HEK293 (cell line): Measurements from ENCODE around the gene GRIK4.

Experiments
- CTCF ChIA-PET: fragments of 350-600 bp; formaldehyde crosslinking; extraction: SDS; loops from one replicate; lab custom pipeline; 2021; ENCODE audit warnings: antibody characterized with exemption; lab: Yijun Ruan, JAX
- POLR2A ChIA-PET: fragments of 300-600 bp; formaldehyde crosslinking; extraction: SDS; loops from one replicate; lab custom pipeline; 2020; ENCODE audit warnings: antibody characterized with exemption, inconsistent platforms; lab: Yijun Ruan, JAX
- H3K27ac ChIP-seq: fragments of 200-500 bp; sonication (Bioruptor generic); 2 replicates; pipeline ENCODE4 v1.5.1; 2014; ENCODE audit warnings: low read depth, low read length, control low read depth, inconsistent platforms; ENCODE audit errors: extremely low read depth
- H3K36me3 ChIP-seq, 2 experiments: fragments of 200-500 bp in 1 of 2; sonication (Bioruptor generic) in 1 of 2; 1 replicate in 1 of 2; 2 replicates in 1 of 2; pipeline ENCODE4 v1.5.1; 2014 to 2017; ENCODE audit warnings: inconsistent platforms in 2 of 2, low read length in 2 of 2; ENCODE audit not compliant: control insufficient read depth in 2 of 2, insufficient read depth in 1 of 2
- H3K4me1 ChIP-seq: fragments of 200-500 bp; sonication (Bioruptor generic); 2 replicates; pipeline ENCODE4 v1.5.1; 2014; ENCODE audit warnings: mild to moderate bottlenecking, low read length, inconsistent platforms; ENCODE audit not compliant: control insufficient read depth, insufficient read depth
- H3K4me3 ChIP-seq: 2 replicates; pipeline ENCODE4 v1.5.1; 2011; ENCODE audit warnings: low read depth, mild to moderate bottlenecking, control low read depth, low read length, moderate library complexity
- H3K9me3 ChIP-seq: fragments of 200-500 bp; sonication (Bioruptor generic); 2 replicates; pipeline ENCODE4 v1.5.1; 2014; ENCODE audit warnings: low read depth, low read length, inconsistent platforms; ENCODE audit not compliant: control insufficient read depth, insufficient read depth
- KLF10 ChIP-seq: fragments of 450-650 bp; IDR thresholded peaks from 2 replicates; pipeline ENCODE4 v1.5.1; 2018; ENCODE audit warnings: missing biosample characterization, mild to moderate bottlenecking, missing genetic modification characterization
- KLF16 ChIP-seq: fragments of 450-650 bp; formaldehyde crosslinking; IDR thresholded peaks from 2 replicates; pipeline ENCODE4 v1.5.1; 2017; ENCODE audit warnings: missing biosample characterization, missing genetic modification characterization
- MYNN ChIP-seq: fragments of 450-650 bp; formaldehyde crosslinking; IDR thresholded peaks from 2 replicates; pipeline ENCODE4 v1.5.1; 2016; ENCODE audit warnings: missing biosample characterization, missing genetic modification characterization, borderline replicate concordance
- REPIN1 ChIP-seq: fragments of 450-650 bp; formaldehyde crosslinking; IDR thresholded peaks from 2 replicates; pipeline ENCODE4 v1.5.1; 2017; ENCODE audit warnings: missing biosample characterization, missing genetic modification characterization, low read depth
- ZBTB20 ChIP-seq: fragments of 450-650 bp; formaldehyde crosslinking; IDR thresholded peaks from 2 replicates; pipeline ENCODE4 v1.5.1; 2016; ENCODE audit warnings: missing biosample characterization, missing genetic modification characterization
- ZNF169 ChIP-seq: fragments of 450-650 bp; formaldehyde crosslinking; IDR thresholded peaks from 2 replicates; pipeline ENCODE4 v1.5.1; 2016; ENCODE audit warnings: missing biosample characterization, missing genetic modification characterization
- ZNF184 ChIP-seq: fragments of 450-650 bp; IDR thresholded peaks from 2 replicates; pipeline ENCODE4 v1.5.1; 2018; ENCODE audit warnings: missing biosample characterization, mild to moderate bottlenecking, missing genetic modification characterization
- ZNF2 ChIP-seq: fragments of 450-650 bp; formaldehyde crosslinking; IDR thresholded peaks from 2 replicates; pipeline ENCODE4 v1.5.1; 2016; ENCODE audit warnings: missing biosample characterization, missing genetic modification characterization
- ZNF37A ChIP-seq: fragments of 450-650 bp; IDR thresholded peaks from 2 replicates; pipeline ENCODE4 v1.5.1; 2018; ENCODE audit warnings: missing biosample characterization, missing genetic modification characterization
- ZNF416 ChIP-seq: fragments of 450-650 bp; formaldehyde crosslinking; IDR thresholded peaks from 2 replicates; pipeline ENCODE4 v1.5.1; 2016; ENCODE audit warnings: missing biosample characterization, missing genetic modification characterization
- ZNF514 ChIP-seq: fragments of 450-650 bp; formaldehyde crosslinking; IDR thresholded peaks from 2 replicates; pipeline ENCODE4 v1.5.1; 2016; ENCODE audit warnings: missing biosample characterization, missing genetic modification characterization
- ZNF560 ChIP-seq: fragments of 450-650 bp; formaldehyde crosslinking; IDR thresholded peaks from 2 replicates; pipeline ENCODE4 v1.5.1; 2017; ENCODE audit warnings: missing biosample characterization, missing genetic modification characterization, borderline replicate concordance
- ZNF571 ChIP-seq: fragments of 450-650 bp; formaldehyde crosslinking; IDR thresholded peaks from 2 replicates; pipeline ENCODE4 v1.5.0; 2017; ENCODE audit warnings: missing biosample characterization, missing genetic modification characterization
- ZNF624 ChIP-seq: fragments of 450-650 bp; formaldehyde crosslinking; IDR thresholded peaks from 2 replicates; pipeline ENCODE4 v1.5.1; 2017; ENCODE audit warnings: missing biosample characterization, missing genetic modification characterization
- ZNF626 ChIP-seq: fragments of 450-650 bp; sonication (Bioruptor Pico); formaldehyde crosslinking; IDR thresholded peaks from 2 replicates; pipeline ENCODE4 v1.5.1; 2018; ENCODE audit warnings: missing biosample characterization, missing genetic modification characterization, inconsistent platforms
- ZNF629 ChIP-seq: fragments of 450-650 bp; formaldehyde crosslinking; IDR thresholded peaks from 2 replicates; pipeline ENCODE4 v1.5.1; 2017; ENCODE audit warnings: missing biosample characterization, missing genetic modification characterization
- ZNF670 ChIP-seq: fragments of 450-650 bp; formaldehyde crosslinking; IDR thresholded peaks from 2 replicates; pipeline ENCODE4 v1.5.1; 2016; ENCODE audit warnings: missing biosample characterization, missing genetic modification characterization, low read depth
- ZNF677 ChIP-seq: fragments of 450-650 bp; IDR thresholded peaks from 2 replicates; pipeline ENCODE4 v1.5.0; 2018; ENCODE audit warnings: missing biosample characterization, mild to moderate bottlenecking, missing genetic modification characterization, moderate library complexity
- ZNF707 ChIP-seq: fragments of 450-650 bp; formaldehyde crosslinking; IDR thresholded peaks from 2 replicates; pipeline ENCODE4 v1.5.1; 2016; ENCODE audit warnings: missing biosample characterization, missing genetic modification characterization
- TF ChIP-seq, protein P1 (sequence below): fragments of 450-650 bp; formaldehyde crosslinking; IDR thresholded peaks from 2 replicates; pipeline ENCODE4 v1.5.1; 2017; ENCODE audit warnings: missing biosample characterization, missing genetic modification characterization
- TF ChIP-seq, protein P2 (sequence below): fragments of 450-650 bp; formaldehyde crosslinking; IDR thresholded peaks from 2 replicates; pipeline ENCODE4 v1.5.0; 2017; ENCODE audit warnings: missing biosample characterization, missing genetic modification characterization, borderline replicate concordance
- TF ChIP-seq, protein P3 (sequence below): fragments of 450-650 bp; formaldehyde crosslinking; IDR thresholded peaks from 2 replicates; pipeline ENCODE4 v1.5.1; 2017; ENCODE audit warnings: missing biosample characterization, mild to moderate bottlenecking, missing genetic modification characterization, moderate library complexity
- TF ChIP-seq, protein P4 (sequence below): fragments of 450-650 bp; formaldehyde crosslinking; IDR thresholded peaks from 2 replicates; pipeline ENCODE4 v1.5.1; 2016; ENCODE audit warnings: missing biosample characterization, missing genetic modification characterization
- TF ChIP-seq, protein P5 (sequence below): fragments of 450-650 bp; formaldehyde crosslinking; IDR thresholded peaks from 2 replicates; pipeline ENCODE4 v1.5.1; 2016; ENCODE audit warnings: missing biosample characterization, missing genetic modification characterization

Gene GRIK4

DNA sequence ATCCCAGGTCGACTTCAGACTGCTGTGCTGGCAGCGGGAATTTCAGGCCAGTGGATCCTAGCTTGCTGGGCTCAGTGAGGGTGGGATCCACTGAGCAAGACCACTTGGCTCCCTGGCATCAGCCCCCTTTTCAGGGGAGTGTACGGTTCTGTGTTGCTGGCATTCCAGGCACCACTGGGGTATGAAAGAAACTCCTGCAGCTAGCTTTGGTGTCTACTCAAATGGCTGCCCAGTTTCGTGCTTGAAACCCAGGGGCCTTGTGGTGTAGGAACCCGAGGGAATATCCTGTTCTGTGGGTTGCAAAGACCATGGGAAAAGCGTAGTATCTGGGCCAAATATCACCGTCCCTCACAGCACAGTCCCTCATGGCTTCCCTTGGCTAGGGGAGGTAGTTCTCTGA, 254.8 kb downstream of the GRIK4 start:
- CTCF ChIA-PET: interaction anchor here (0.7 kb wide), 1 partner anchor 482 kb away, joined by 3 read pairs; no protein-coding TSS in a partner anchor
- Histone ChIP-seq H3K4me1 (no peaks in the 10 kb centered on the region), H3K36me3 (no peaks in the 10 kb centered on the region), H3K4me3 (no peak overlapping the region), H3K27ac (no peak overlapping the region), H3K9me3 (no peaks in the 10 kb centered on the region)
- TF ChIP-seq ZNF677 (no peak), ZNF560 (no peak), MYNN (tag by site-specific recombination) (no peak), KLF10 (tag by site-specific recombination) (no peak), ZNF624 (tag by site-specific recombination) (no peak), ZNF670 (no peak), ZNF37A (no peak), ZNF707 (tag by site-specific recombination) (no peak), ZNF626 (tag by site-specific recombination) (no peak), ZNF514 (tag by site-specific recombination) (no peak), ZNF184 (tag by site-specific recombination) (no peak)
- TF ChIP-seq, protein P1, sequence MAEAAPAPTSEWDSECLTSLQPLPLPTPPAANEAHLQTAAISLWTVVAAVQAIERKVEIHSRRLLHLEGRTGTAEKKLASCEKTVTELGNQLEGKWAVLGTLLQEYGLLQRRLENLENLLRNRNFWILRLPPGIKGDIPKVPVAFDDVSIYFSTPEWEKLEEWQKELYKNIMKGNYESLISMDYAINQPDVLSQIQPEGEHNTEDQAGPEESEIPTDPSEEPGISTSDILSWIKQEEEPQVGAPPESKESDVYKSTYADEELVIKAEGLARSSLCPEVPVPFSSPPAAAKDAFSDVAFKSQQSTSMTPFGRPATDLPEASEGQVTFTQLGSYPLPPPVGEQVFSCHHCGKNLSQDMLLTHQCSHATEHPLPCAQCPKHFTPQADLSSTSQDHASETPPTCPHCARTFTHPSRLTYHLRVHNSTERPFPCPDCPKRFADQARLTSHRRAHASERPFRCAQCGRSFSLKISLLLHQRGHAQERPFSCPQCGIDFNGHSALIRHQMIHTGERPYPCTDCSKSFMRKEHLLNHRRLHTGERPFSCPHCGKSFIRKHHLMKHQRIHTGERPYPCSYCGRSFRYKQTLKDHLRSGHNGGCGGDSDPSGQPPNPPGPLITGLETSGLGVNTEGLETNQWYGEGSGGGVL: no peak
- TF ChIP-seq, protein P2, sequence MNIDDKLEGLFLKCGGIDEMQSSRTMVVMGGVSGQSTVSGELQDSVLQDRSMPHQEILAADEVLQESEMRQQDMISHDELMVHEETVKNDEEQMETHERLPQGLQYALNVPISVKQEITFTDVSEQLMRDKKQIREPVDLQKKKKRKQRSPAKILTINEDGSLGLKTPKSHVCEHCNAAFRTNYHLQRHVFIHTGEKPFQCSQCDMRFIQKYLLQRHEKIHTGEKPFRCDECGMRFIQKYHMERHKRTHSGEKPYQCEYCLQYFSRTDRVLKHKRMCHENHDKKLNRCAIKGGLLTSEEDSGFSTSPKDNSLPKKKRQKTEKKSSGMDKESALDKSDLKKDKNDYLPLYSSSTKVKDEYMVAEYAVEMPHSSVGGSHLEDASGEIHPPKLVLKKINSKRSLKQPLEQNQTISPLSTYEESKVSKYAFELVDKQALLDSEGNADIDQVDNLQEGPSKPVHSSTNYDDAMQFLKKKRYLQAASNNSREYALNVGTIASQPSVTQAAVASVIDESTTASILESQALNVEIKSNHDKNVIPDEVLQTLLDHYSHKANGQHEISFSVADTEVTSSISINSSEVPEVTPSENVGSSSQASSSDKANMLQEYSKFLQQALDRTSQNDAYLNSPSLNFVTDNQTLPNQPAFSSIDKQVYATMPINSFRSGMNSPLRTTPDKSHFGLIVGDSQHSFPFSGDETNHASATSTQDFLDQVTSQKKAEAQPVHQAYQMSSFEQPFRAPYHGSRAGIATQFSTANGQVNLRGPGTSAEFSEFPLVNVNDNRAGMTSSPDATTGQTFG (tag by site-specific recombination): no peak
- TF ChIP-seq, protein P3, sequence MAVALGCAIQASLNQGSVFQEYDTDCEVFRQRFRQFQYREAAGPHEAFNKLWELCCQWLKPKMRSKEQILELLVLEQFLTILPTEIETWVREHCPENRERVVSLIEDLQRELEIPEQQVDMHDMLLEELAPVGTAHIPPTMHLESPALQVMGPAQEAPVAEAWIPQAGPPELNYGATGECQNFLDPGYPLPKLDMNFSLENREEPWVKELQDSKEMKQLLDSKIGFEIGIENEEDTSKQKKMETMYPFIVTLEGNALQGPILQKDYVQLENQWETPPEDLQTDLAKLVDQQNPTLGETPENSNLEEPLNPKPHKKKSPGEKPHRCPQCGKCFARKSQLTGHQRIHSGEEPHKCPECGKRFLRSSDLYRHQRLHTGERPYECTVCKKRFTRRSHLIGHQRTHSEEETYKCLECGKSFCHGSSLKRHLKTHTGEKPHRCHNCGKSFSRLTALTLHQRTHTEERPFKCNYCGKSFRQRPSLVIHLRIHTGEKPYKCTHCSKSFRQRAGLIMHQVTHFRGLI (tag by site-specific recombination): no peak
- POLR2A ChIA-PET: no interaction called here

DNA sequence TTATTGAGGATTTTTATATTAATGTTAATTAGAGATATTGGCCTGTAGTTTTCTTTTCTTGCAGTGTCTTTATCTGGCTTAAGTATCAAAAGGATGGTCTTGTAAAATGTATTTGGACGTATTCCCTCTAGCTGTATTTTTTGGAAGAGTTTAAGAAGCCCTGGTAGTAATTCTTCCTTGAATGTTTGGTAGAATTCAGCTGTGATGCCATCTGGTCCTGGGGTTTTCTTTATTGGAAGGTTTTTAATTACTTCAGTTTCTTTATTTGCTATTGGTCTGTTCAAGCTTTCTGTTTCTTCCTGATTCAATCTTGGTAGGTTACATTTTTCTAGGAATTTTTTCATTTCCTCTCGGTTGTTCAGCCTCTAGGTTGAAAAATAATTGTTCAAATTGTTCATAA, 257.4 kb downstream of the GRIK4 start:
- Histone ChIP-seq H3K27ac (no peak overlapping the region), H3K9me3 (no peaks in the 10 kb centered on the region), H3K36me3 (no peaks in the 10 kb centered on the region), H3K4me1 (no peaks in the 10 kb centered on the region), H3K4me3 (no peak overlapping the region)
- ChIA-PET CTCF (interaction anchor here (0.6 to 1.8 kb wide), 3 partner anchors 34 to 408 kb away, joined by 3 to 4 read pairs (median 4); no protein-coding TSS in a partner anchor), POLR2A (no interaction called here)
- TF ChIP-seq, protein P4, sequence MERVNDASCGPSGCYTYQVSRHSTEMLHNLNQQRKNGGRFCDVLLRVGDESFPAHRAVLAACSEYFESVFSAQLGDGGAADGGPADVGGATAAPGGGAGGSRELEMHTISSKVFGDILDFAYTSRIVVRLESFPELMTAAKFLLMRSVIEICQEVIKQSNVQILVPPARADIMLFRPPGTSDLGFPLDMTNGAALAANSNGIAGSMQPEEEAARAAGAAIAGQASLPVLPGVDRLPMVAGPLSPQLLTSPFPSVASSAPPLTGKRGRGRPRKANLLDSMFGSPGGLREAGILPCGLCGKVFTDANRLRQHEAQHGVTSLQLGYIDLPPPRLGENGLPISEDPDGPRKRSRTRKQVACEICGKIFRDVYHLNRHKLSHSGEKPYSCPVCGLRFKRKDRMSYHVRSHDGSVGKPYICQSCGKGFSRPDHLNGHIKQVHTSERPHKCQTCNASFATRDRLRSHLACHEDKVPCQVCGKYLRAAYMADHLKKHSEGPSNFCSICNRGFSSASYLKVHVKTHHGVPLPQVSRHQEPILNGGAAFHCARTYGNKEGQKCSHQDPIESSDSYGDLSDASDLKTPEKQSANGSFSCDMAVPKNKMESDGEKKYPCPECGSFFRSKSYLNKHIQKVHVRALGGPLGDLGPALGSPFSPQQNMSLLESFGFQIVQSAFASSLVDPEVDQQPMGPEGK (tag by site-specific recombination): no peak
- TF ChIP-seq ZNF169 (tag by site-specific recombination) (no peak), REPIN1 (no peak), ZNF629 (no peak), ZNF2 (tag by site-specific recombination) (no peak), KLF16 (tag by site-specific recombination) (no peak), ZNF571 (tag by site-specific recombination) (no peak), ZNF416 (tag by site-specific recombination) (no peak), ZBTB20 (tag by site-specific recombination) (no peak)
- TF ChIP-seq, protein P2 (tag by site-specific recombination): no peak
- TF ChIP-seq, protein P5, sequence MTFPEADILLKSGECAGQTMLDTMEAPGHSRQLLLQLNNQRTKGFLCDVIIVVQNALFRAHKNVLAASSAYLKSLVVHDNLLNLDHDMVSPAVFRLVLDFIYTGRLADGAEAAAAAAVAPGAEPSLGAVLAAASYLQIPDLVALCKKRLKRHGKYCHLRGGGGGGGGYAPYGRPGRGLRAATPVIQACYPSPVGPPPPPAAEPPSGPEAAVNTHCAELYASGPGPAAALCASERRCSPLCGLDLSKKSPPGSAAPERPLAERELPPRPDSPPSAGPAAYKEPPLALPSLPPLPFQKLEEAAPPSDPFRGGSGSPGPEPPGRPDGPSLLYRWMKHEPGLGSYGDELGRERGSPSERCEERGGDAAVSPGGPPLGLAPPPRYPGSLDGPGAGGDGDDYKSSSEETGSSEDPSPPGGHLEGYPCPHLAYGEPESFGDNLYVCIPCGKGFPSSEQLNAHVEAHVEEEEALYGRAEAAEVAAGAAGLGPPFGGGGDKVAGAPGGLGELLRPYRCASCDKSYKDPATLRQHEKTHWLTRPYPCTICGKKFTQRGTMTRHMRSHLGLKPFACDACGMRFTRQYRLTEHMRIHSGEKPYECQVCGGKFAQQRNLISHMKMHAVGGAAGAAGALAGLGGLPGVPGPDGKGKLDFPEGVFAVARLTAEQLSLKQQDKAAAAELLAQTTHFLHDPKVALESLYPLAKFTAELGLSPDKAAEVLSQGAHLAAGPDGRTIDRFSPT: no peak
